C4-2B (cell line): Measurements from ENCODE around the gene SNAP25.

ENCODE experiments used
- H3K27ac ChIP-seq: fragments of 450-650 bp; 2 replicates; pipeline ENCODE4 v1.5.1; 2017
- CTCF ChIP-seq: fragments of 450-650 bp; conservative IDR thresholded peaks from 2 replicates; pipeline ENCODE4 v1.5.1; 2017; ENCODE audit warnings: mild to moderate bottlenecking
- ZFX ChIP-seq: fragments of 450-650 bp; IDR thresholded peaks from 2 replicates; pipeline ENCODE4 v1.6.1; 2017

The SNAP25 gene

GRCh38 chr20:10316582-10316981, 98.0 kb downstream of the SNAP25 start:
- H3K27ac ChIP-seq, result no peak overlapping the region
- TF ChIP-seq ZFX (no peak), CTCF (peak; percentile 52)

GRCh38 chr20:10318291-10319024, 99.8 kb downstream of the SNAP25 start:
- TF ChIP-seq ZFX, result no peak
- TF ChIP-seq CTCF, result no peak
- H3K27ac ChIP-seq, result no peak overlapping the region

- TF ChIP-seq CTCF (no peak), ZFX (no peak)
- no peak overlapping the region for H3K27ac ChIP-seq
These were observed 101.2 kb downstream of the SNAP25 start for GRCh38 chr20:10319855-10320254.

GRCh38 chr20:10321138-10321717, 102.6 kb downstream of the SNAP25 start:
- no peak for TF ChIP-seq ZFX
- TF ChIP-seq CTCF, result no peak
- H3K27ac ChIP-seq, result no peak overlapping the region

- TF ChIP-seq ZFX (no peak), CTCF (no peak)
These were observed 103.7 kb downstream of the SNAP25 start for GRCh38 chr20:10322073-10323012.

GRCh38 chr20:10323729-10324128, 105.1 kb downstream of the SNAP25 start:
- H3K27ac ChIP-seq, result no peak overlapping the region
- no peak for TF ChIP-seq ZFX
- TF ChIP-seq CTCF, result no peak

More at GRCh38 chr20:10322073-10323012, 103.7 kb downstream of the SNAP25 start:
- no peak overlapping the region for H3K27ac ChIP-seq
